Retinal pigment epithelial cell (primary cell): ENCODE measurements around the gene BEGAIN.

Source experiments
- DNase-seq: peaks from one replicate; pipeline ENCODE4 v3.0.0-alpha.2; 2010; ENCODE audit warnings: low read depth
- H3K4me3 ChIP-seq: 2 replicates; pipeline ENCODE4 v1.5.1; 2011; ENCODE audit warnings: mild to moderate bottlenecking, low read length, control low read depth, moderate library complexity
- TF ChIP-seq, protein P1 (sequence below): conservative IDR thresholded peaks from 2 replicates; pipeline ENCODE4 v1.5.1; 2011; ENCODE audit warnings: low read depth, low read length, control low read depth, inconsistent platforms

The BEGAIN gene

DNA sequence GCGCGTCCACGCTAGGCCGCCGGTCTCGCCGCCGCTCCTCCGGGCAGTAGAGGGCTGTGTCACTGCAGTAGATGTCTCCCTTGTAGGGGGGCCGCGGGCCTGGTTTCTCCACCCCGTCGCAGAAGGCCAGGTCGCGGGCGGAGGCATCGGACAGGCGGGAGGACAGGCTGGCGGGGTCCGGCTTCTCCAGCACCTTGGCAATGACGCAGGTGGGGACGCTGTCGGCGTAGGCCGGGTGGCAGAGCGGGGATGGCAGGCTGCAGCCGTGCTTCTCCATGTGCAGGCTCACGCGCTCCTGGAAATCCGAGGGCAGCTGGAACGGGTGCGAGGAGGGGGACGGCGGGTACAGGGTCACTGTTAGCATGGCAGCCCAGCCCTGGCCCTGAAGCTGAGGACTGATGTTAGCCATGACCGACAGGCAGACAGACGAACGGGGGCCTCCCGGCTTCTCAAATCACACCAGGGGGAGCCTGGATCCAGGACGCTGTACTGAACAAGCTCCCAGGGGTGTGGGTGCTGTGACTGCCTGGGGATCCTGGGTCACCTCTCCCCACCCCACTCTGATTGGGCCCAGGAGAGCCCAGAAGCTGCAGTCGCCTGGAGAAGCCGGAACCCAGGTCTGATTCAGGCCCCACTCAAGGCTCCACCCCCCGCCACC is 48.1 kb downstream of the BEGAIN start:
- no peak for DNase-seq
- H3K4me3 ChIP-seq: no peak overlapping the region
- TF ChIP-seq, protein P1, sequence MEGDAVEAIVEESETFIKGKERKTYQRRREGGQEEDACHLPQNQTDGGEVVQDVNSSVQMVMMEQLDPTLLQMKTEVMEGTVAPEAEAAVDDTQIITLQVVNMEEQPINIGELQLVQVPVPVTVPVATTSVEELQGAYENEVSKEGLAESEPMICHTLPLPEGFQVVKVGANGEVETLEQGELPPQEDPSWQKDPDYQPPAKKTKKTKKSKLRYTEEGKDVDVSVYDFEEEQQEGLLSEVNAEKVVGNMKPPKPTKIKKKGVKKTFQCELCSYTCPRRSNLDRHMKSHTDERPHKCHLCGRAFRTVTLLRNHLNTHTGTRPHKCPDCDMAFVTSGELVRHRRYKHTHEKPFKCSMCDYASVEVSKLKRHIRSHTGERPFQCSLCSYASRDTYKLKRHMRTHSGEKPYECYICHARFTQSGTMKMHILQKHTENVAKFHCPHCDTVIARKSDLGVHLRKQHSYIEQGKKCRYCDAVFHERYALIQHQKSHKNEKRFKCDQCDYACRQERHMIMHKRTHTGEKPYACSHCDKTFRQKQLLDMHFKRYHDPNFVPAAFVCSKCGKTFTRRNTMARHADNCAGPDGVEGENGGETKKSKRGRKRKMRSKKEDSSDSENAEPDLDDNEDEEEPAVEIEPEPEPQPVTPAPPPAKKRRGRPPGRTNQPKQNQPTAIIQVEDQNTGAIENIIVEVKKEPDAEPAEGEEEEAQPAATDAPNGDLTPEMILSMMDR: no peak

DNA sequence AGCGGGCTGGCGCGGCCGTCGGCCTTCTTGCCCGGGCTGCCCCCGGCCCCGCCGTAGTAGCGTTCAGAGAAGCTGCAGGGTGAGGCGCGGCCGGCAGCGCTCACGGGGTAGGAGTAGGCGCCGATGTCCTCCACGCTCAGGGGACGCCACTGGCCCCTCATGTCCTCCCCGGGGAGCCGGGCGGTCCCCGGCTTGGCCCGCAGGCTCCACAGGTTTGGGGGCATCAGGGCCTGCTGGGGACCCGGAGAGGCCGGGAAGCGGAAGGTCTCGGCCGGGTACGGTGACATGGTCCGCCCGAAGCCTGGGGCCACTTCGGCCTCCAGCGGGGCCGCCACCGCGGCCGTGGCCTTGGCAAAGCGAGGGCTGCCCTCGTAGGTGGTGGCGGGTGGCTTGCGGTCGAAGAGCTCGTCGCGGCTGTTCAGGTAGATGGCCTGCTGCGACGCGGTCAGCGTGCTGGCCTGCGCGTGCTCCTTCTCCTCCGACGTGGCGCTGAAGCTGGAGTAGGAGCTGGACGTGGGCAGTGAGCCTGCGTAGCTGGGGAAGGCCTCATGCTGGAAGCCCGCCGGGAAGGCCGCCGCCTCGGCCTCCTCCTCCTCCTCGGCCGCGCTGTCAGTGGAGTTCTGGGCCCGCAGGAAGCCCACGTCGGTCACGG is 48.7 kb downstream of the BEGAIN start:
- H3K4me3 ChIP-seq: no peak overlapping the region
- TF ChIP-seq, protein P1: no peak
- DNase-seq: no peak

DNA sequence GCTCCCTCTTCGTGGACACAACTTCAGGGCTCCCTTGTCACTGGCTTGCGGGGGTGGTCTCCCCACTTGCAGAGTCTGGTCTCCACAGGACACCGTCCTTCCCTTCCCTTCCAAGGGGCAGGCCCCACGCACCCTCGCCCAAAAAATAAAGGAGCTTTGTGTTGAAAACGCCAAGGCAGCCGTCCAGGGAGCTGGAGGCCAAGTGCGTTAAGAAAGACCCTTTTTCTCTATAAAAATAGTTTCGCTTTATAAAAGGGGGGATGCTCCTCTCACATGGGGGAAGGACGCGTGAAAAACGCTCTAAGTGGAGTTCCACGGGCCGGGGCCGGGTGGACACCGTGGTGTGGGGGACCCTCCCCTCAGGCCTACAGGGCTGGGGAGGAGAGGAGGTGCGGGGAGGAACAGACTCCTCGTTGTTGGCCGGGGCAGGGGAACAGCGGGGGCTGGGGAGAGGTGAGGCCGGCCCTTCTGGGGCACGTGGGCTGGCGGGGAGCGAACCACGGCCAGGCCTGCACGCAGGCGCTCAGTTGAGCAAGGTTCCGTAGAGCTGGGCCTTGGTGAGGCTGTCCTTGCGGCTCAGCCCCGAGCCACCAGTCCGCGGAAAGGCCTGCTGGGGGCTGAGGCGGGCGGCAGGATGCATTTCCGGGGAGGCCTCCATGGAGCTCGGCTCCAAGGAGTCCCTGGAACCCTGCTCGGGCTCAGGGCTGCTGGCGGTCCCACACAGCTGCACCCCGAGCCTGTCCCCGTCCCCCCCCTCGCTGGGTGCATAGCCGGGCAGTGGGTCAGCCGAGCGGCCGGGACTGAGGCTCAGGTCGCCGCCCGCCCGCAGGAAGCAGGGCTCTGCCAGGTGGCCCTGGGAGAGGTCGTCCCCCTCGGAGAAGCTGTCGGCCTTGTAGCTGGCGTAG is 49.5 kb downstream of the BEGAIN start:
- TF ChIP-seq, protein P1: no peak
- no peak overlapping the region for H3K4me3 ChIP-seq
- no peak for DNase-seq

DNA sequence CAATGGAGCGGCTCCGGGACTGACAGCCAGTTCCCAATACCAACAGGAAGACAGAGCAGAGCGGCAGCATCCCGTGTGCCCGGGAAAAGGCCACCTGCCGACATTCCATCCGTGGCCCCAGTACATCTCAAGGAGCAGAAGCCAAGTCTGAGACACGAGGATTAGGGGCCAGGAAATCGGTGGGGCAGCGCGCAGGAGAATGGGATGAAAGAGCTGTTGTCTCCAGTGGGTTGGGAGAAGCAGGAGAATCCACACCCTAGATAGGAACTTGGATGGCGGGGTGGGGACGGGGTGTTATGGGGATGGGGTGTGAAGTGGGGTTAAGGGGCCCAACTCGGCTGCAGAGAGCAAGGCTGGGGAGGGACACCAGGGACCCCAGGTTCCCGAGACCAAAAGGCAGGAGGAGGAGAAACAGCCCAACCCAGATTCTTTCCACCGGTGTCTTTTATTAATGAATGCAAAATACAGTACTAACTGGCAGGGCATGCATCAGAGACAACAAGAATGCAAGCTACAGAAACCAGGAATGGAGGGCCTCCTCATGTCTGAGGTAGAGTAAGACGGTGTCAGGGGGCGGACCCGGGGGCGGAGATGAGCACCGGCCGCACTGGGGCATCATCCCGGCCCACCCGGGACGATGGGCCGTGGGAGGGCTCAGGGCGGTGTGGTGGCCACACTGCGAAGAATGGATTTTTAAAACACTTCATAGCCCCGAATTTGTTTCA is 50.3 kb downstream of the BEGAIN start:
- H3K4me3 ChIP-seq: no peak overlapping the region
- DNase-seq: no peak

DNA sequence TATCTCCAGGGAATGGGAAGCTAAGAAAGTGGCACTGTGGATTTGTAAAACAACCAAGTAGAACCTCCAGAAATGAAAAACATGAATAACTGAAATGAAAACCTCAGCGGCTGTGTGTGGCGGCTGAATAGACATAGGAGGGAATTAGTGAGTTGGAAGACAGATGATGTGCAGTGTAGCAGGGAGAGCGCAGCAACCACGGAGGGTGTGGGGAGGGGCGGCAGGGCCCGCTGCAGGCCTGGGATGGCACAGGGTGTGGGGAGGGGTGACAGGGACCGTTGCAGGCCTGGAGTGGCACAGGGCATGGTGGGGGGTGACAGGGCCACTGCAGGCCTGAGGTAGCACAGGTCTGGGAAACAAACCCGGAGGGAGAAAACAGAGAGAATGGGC is 51.1 kb downstream of the BEGAIN start:
- TF ChIP-seq, protein P1: no peak
- no peak overlapping the region for H3K4me3 ChIP-seq
- DNase-seq: no peak

More for the DNA sequence above, 50.3 kb downstream of the BEGAIN start:
- TF ChIP-seq, protein P1: no peak

DNA sequence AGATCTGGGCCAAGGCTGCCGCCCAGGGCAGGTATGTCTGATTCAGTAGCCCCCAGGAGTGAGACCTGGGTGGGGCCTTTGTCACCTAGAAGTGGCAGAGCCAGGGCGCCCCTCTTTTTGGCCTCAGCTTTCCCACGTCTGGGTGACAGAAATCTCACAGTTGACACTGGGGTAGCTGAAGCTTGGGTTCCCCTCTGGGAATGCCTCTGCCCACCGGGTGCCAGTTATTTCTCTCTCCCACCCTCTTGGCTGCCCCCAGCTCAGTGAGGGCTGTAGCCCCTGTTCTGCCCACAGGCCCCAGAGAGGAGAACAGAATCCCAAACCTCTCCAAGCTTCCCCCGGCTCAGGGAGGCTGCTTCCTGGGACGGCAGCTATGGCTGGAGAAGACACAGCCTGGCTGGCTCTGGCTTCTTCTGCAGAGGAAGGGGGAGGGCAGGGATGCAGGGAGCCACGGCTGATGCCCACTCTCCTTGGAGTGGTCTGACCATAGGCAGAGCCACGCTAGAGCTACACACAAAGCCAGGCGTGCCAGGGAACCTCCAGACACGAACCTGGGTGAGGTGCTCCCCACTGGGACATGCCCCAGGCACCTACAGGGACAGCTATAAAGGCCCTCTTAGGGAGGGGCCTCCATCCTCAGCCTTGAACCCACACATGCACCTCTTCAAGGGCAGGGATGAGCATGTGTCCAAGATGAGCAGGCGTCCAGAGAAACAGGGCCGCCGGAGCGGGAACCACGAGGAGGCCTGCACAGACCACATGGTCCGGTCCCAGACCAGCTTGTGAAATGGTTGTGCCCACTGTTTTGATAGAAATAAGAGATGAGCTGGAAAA is 51.7 kb downstream of the BEGAIN start:
- no peak for DNase-seq
- H3K4me3 ChIP-seq: no peak overlapping the region
- TF ChIP-seq, protein P1: no peak
